ENCODE results near the gene ZNF81.

The ZNF81 gene

GRCh38 chrX:47807548-47807947, 29.2 kb upstream of the ZNF81 start:
- no peak overlapping the region for H3K4me2 ChIP-seq
- H3K4me1 ChIP-seq = no peaks in the 10 kb centered on the region
- no peak overlapping the region for H3K4me3 ChIP-seq
- no peak overlapping the region for H3K27ac ChIP-seq
- H4K20me1 ChIP-seq = no peaks in the 10 kb centered on the region
- no peaks in the 10 kb centered on the region for H3K9me3 ChIP-seq
- TF ChIP-seq Cebpa-rat (IDR thresholded peaks at IDR 0.05) = no peak
- no peaks in the 10 kb centered on the region for H3K36me3 ChIP-seq
- peaks cover 81% of the 10 kb centered on the region for H3K27me3 ChIP-seq
- no peak overlapping the region for H3K9ac ChIP-seq

GRCh38 chrX:47808904-47809788, 27.6 kb upstream of the ZNF81 start:
- TF ChIP-seq Cebpa-rat (IDR thresholded peaks at IDR 0.05) = no peak
- Histone ChIP-seq H3K4me2 (no peak overlapping the region), H3K27ac (no peak overlapping the region), H3K36me3 (no peaks in the 10 kb centered on the region), H3K27me3 (peaks cover 83% of the 10 kb centered on the region), H3K9ac (no peak overlapping the region), H4K20me1 (no peaks in the 10 kb centered on the region), H3K4me1 (no peaks in the 10 kb centered on the region), H3K4me3 (no peak overlapping the region), H3K9me3 (no peaks in the 10 kb centered on the region)

GRCh38 chrX:47814851-47815250, 21.9 kb upstream of the ZNF81 start:
- Histone ChIP-seq H3K9ac (no peak overlapping the region), H3K4me1 (no peaks in the 10 kb centered on the region), H3K27ac (no peak overlapping the region), H3K36me3 (no peaks in the 10 kb centered on the region), H4K20me1 (no peaks in the 10 kb centered on the region; the same call in 1 of the 2 replicates), H3K4me2 (no peak overlapping the region), H3K4me3 (no peak overlapping the region), H3K9me3 (no peaks in the 10 kb centered on the region), H3K27me3 (peaks cover 81% of the 10 kb centered on the region)
- TF ChIP-seq Cebpa-rat (IDR thresholded peaks at IDR 0.05) = no peak

GRCh38 chrX:47815901-47816845, 20.5 kb upstream of the ZNF81 start:
- peaks cover 6% of the 10 kb centered on the region; the same call in 1 of the 2 replicates for H3K9me3 ChIP-seq
- no peak overlapping the region for H3K4me3 ChIP-seq
- no peak overlapping the region for H3K9ac ChIP-seq
- no peaks in the 10 kb centered on the region for H3K36me3 ChIP-seq
- H3K4me1 ChIP-seq = no peaks in the 10 kb centered on the region
- peaks cover 87% of the 10 kb centered on the region for H3K27me3 ChIP-seq
- TF ChIP-seq Cebpa-rat (IDR thresholded peaks at IDR 0.05) = no peak
- no peaks in the 10 kb centered on the region; the same call in 1 of the 2 replicates for H4K20me1 ChIP-seq
- no peak overlapping the region for H3K27ac ChIP-seq
- H3K4me2 ChIP-seq = no peak overlapping the region

- H3K27ac ChIP-seq = no peak overlapping the region
- no peak overlapping the region for H3K4me2 ChIP-seq
- peaks cover 6% of the 10 kb centered on the region; the same call in 1 of the 2 replicates for H3K9me3 ChIP-seq
- no peak for TF ChIP-seq Cebpa-rat (IDR thresholded peaks at IDR 0.05)
- peaks cover 78% of the 10 kb centered on the region for H3K27me3 ChIP-seq
- no peaks in the 10 kb centered on the region; the same call in 1 of the 2 replicates for H4K20me1 ChIP-seq
- no peaks in the 10 kb centered on the region for H3K36me3 ChIP-seq
- H3K9ac ChIP-seq = no peak overlapping the region
- no peaks in the 10 kb centered on the region for H3K4me1 ChIP-seq
- H3K4me3 ChIP-seq = no peak overlapping the region
Measured at GRCh38 chrX:47817421-47817820, 19.3 kb upstream of the ZNF81 start.

GRCh38 chrX:47817897-47818296, 18.8 kb upstream of the ZNF81 start:
- Histone ChIP-seq H4K20me1 (no peaks in the 10 kb centered on the region; the same call in 1 of the 2 replicates), H3K36me3 (no peaks in the 10 kb centered on the region), H3K9ac (no peak overlapping the region), H3K4me1 (no peaks in the 10 kb centered on the region), H3K27me3 (peaks cover 78% of the 10 kb centered on the region), H3K27ac (no peak overlapping the region), H3K4me2 (no peak overlapping the region), H3K4me3 (no peak overlapping the region), H3K9me3 (peaks cover 6% of the 10 kb centered on the region; the same call in 1 of the 2 replicates)
- TF ChIP-seq Cebpa-rat (IDR thresholded peaks at IDR 0.05) = no peak

DNA sequence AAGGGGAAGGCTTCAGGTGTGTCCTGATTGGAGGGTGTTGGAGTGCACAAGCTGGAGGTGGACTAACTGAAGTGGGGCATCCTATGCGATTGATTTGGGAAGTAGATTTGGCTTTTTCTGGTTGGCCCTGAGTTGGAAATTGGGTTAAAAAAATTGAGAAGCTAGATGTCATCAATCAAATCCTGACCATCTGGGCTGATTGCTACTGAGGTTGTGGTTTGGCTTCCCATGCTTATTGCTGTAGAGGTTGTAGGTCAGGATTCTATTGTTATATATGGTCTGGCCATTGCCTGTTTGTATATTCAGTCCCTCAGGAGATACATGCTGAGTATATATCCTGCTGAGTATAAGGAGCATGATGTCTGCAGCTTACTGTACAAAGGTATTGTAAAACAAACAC, 7.7 kb upstream of the ZNF81 start:
- H3K4me3 ChIP-seq = no peak overlapping the region
- H3K4me1 ChIP-seq = no peaks in the 10 kb centered on the region
- H3K27me3 ChIP-seq = peaks cover 85% of the 10 kb centered on the region
- no peaks in the 10 kb centered on the region for H4K20me1 ChIP-seq
- no peaks in the 10 kb centered on the region for H3K36me3 ChIP-seq
- H3K4me2 ChIP-seq = no peak overlapping the region
- TF ChIP-seq Cebpa-rat (IDR thresholded peaks at IDR 0.05) = no peak
- no peak overlapping the region for H3K9ac ChIP-seq
- no peak overlapping the region for H3K27ac ChIP-seq
- H3K9me3 ChIP-seq = no peaks in the 10 kb centered on the region; the same call in 1 of the 2 replicates

GRCh38 chrX:47831788-47832187, 4.9 kb upstream of the ZNF81 start:
- Histone ChIP-seq H3K27ac (no peak overlapping the region), H4K20me1 (no peaks in the 10 kb centered on the region), H3K9me3 (no peaks in the 10 kb centered on the region), H3K9ac (no peak overlapping the region), H3K36me3 (no peaks in the 10 kb centered on the region), H3K27me3 (peaks cover 94% of the 10 kb centered on the region), H3K4me2 (no peak overlapping the region), H3K4me1 (peaks cover 8% of the 10 kb centered on the region), H3K4me3 (no peak overlapping the region)
- no peak for TF ChIP-seq Cebpa-rat (IDR thresholded peaks at IDR 0.05)

GRCh38 chrX:47838361-47838760, 1.7 kb downstream of the ZNF81 start:
- TF ChIP-seq Cebpa-rat (IDR thresholded peaks at IDR 0.05) = no peak
- peaks cover 23% of the 10 kb centered on the region for H3K4me1 ChIP-seq
- no peak overlapping the region for H3K27ac ChIP-seq
- peaks cover 4% of the 10 kb centered on the region; the same call in 1 of the 2 replicates for H4K20me1 ChIP-seq
- H3K9ac ChIP-seq = no peak overlapping the region
- H3K27me3 ChIP-seq = peaks cover 78% of the 10 kb centered on the region
- no peaks in the 10 kb centered on the region for H3K9me3 ChIP-seq
- H3K36me3 ChIP-seq = no peaks in the 10 kb centered on the region
- H3K4me3 ChIP-seq = no peak overlapping the region
- H3K4me2 ChIP-seq = peak overlapping the region; percentile 76

Data from BLaER1 (cell line).